ENCODE measurements around the gene CYP4A22. TPM values are rescaled to one million over a fixed set of nuclear protein-coding genes. Genes with fewer than 3 reads are reported as not detected.

CYP4A22 gene
- total RNA-seq, 1 donor: not detected

Other genes starting within 250 kb of the CYP4A22 start
- gene CYP4A11, start 196.0 kb upstream of the CYP4A22 start, total RNA-seq: not detected in 2 replicates
- not detected in 2 replicates for gene CYP4X1, start 113.8 kb upstream of the CYP4A22 start, total RNA-seq
- gene CYP4Z1, start 70.2 kb upstream of the CYP4A22 start, total RNA-seq: not detected in 2 replicates
- 0.43 TPM in 1 of 2 replicates, not detected in the other for gene PDZK1IP1, start 52.6 kb downstream of the CYP4A22 start, total RNA-seq
- 0.32 TPM in 1 of 2 replicates, not detected in the other for gene TAL1, start 94.8 kb downstream of the CYP4A22 start, total RNA-seq
- gene STIL, start 176.7 kb downstream of the CYP4A22 start, total RNA-seq: 13.2 and 21.2 TPM in 2 replicates
- 78.0 and 120 TPM in 2 replicates for gene CMPK1, start 196.3 kb downstream of the CYP4A22 start, total RNA-seq